ENCODE results near the gene LRRC71. TPM values are rescaled to one million over a fixed set of nuclear protein-coding genes. Genes with fewer than 3 reads are reported as not detected.

LRRC71 gene
- total and polyA plus RNA-seq, 10 of the 15 experiments (the other 5 are each of a cell fraction or from before 2014, with no cell fraction given), result not detected

DNA sequence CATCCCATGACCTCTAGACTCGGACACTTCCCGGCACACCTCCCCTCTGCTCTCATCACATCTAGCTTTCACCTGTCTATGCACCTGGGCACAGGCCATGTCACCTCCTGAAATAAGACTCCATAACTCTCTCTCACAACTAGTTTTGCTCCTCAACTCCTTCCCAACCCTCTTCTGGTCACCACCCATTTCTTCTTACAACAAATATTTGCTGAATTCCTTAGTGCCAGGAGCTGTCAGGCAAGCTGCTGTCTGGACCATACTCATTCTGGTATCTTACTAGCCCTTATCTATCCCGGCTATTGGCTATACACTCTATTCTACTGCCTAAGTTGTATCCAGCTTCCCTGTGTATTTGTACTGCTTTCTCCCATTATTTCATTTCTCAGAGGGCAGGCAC, 49.1 kb downstream of the LRRC71 start:
- ChIA-PET RAD21 (ENCODE audit: unreplicated experiment) (interaction anchor here (2.0 kb wide), 1 partner anchor 105 kb away, joined by 7 read pairs; no protein-coding TSS in a partner anchor), SMC1A (ENCODE audit: uncharacterized antibody, unreplicated experiment) (interaction anchor here (1.1 to 1.8 kb wide), 3 partner anchors 58 to 105 kb away, joined by 5 to 7 read pairs (median 6); no protein-coding TSS in a partner anchor), CTCF (interaction anchor here (1.0 to 2.2 kb wide), 7 partner anchors 9 to 280 kb away, joined by 3 to 14 read pairs (median 4); no protein-coding TSS in a partner anchor), POLR2A (no interaction called here)
- Histone ChIP-seq H3K27ac (ENCODE audit: control insufficient read depth, insufficient read depth) (no peak overlapping the region), H4K20me1 (ENCODE audit: control insufficient read depth, insufficient read depth) (no peaks in the 10 kb centered on the region), H3K4me1 (ENCODE audit: control insufficient read depth, insufficient read depth, low read length) (no peaks in the 10 kb centered on the region), H3K27me3 (replicated peaks in 1 of 2; ENCODE audit: control insufficient read depth in 2 of 2, insufficient read depth in 2 of 2, low read length in 1 of 2) (no peaks in the 10 kb centered on the region), H3K36me3 (ENCODE audit: control insufficient read depth in 2 of 2, insufficient read depth in 2 of 2, low read length in 1 of 2) (peaks cover 0 to 3% of the 10 kb centered on the region in 2 experiments; a peak in 3 of 4 replicates), H3K4me2 (ENCODE audit: control insufficient read depth, insufficient read depth) (no peak overlapping the region), H3K4me3 (no peak overlapping the region), H3K9me3 (replicated peaks; ENCODE audit: control insufficient read depth, insufficient read depth, low read length) (no peaks in the 10 kb centered on the region), H3K9ac (ENCODE audit: control insufficient read depth, insufficient read depth, low read length) (no peak overlapping the region), H2AFZ (ENCODE audit: control insufficient read depth, low read depth, low read length) (no peak overlapping the region), H3K79me2 (ENCODE audit: control insufficient read depth, insufficient read depth, low read length) (no peaks in the 10 kb centered on the region)
- 83% methylated on average over 3 of the region's 3 CpGs for WGBS (ENCODE audit: insufficient coverage, insufficient replicate concordance, low lambda C conversion rate, missing lambda C conversion rate)
- in situ Hi-C loops (cut with MboI) (no loop called here), intact Hi-C loops (cut with micrococcal nuclease; ENCODE audit: unreplicated experiment) (no loop called here)
- no TSS peak for BruUV-seq (replicated peaks)
- no peak for ATAC-seq
- no peak for FAIRE-seq
- TF ChIP-seq HCFC1 (IDR thresholded peaks at IDR 0.05; ENCODE audit: low read length), result no peak
- TF ChIP-seq BCL3 (IDR thresholded peaks at IDR 0.05; ENCODE audit: borderline replicate concordance, insufficient read depth, low read depth, low read length, poor library complexity, severe bottlenecking), result no peak
- no peak for TF ChIP-seq JUND (IDR thresholded peaks at IDR 0.05; ENCODE audit: low read depth, low read length)
- TF ChIP-seq GATAD2B (conservative IDR thresholded peaks at IDR 0.05; ENCODE audit: low read depth), result no peak
- TF ChIP-seq KDM1A (IDR thresholded peaks at IDR 0.05; ENCODE audit: borderline replicate concordance), result no peak
- TF ChIP-seq ZBED1 (IDR thresholded peaks at IDR 0.05; ENCODE audit: borderline replicate concordance), result no peak
- TF ChIP-seq FOXM1 (IDR thresholded peaks at IDR 0.05; ENCODE audit: low read depth, low read length), result no peak
- TF ChIP-seq MEF2B (IDR thresholded peaks at IDR 0.05; ENCODE audit: partially characterized antibody, poor library complexity, severe bottlenecking), result no peak
- no peak for TF ChIP-seq NKRF (conservative IDR thresholded peaks at IDR 0.05)
- TF ChIP-seq IKZF1 (conservative IDR thresholded peaks at IDR 0.05), result no peak
- TF ChIP-seq SIN3A (IDR thresholded peaks at IDR 0.05; ENCODE audit: low read depth, low read length), result no peak
- no peak for TF ChIP-seq NR2F1 (conservative IDR thresholded peaks at IDR 0.05)
- TF ChIP-seq CREM (IDR thresholded peaks at IDR 0.05; ENCODE audit: low read depth), result no peak
- no peak for TF ChIP-seq EP300 (IDR thresholded peaks at IDR 0.05; ENCODE audit: borderline replicate concordance in 1 of 2, control insufficient read depth in 1 of 2, low read depth in 2 of 2, low read length in 2 of 2)
- TF ChIP-seq, protein P1, sequence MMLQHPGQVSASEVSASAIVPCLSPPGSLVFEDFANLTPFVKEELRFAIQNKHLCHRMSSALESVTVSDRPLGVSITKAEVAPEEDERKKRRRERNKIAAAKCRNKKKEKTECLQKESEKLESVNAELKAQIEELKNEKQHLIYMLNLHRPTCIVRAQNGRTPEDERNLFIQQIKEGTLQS (IDR thresholded peaks at IDR 0.05; ENCODE audit: borderline replicate concordance, extremely low read depth, low read depth, low read length), result no peak
- TF ChIP-seq ZNF622 (IDR thresholded peaks at IDR 0.05), result no peak
- no peak for TF ChIP-seq ZSCAN29 (IDR thresholded peaks at IDR 0.05)
- no peak for DNase-seq (ENCODE audit: low read depth, low spot score)

Data from GM12878 (cell line).